ENCODE measurements around the gene PTGER1. TPM values are rescaled to one million over a fixed set of nuclear protein-coding genes. Genes with fewer than 3 reads are reported as not detected.

Gene PTGER1
- total and polyA plus RNA-seq, 9 of the 15 experiments (the other 6 are each of a cell fraction or from before 2014, with no cell fraction given): 0.06 to 0.36 (median 0.31) TPM; not detected in 5

DNA sequence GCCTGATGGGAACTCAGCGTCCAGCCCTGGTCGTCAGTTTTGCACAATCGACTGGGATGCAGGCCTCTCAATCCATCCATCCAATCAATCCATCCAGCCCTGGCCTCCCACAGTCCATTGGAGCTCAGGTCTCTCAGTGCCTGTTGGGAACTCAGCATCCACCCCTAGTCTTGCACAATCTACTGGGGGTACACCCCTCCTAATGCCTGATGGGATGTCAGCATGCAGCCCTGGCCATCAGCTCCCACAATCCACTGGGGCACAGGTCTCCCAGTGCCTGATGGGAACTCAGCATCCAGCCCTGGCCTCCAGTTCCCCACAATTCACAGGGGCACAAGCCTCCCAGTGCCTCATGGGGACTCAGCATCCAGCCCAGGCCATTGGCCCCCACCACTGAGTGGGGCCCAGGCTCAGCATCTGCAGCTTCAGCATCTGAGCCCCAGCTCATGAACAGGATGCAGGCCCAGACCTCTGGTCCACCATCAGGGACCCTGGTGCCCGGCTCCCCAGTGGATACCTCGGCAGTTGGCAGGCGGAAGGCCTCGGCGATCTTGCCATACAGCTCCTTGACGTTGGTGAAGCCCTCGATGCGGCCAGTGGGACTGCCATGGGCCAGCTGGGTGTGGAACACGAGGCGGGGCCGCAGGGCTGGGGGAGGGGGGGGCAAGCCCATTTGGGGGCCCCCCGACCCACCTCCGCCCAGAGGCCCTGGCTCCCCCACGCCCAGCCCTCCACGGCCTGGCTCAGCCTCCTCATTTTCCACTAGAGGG, 7.2 kb upstream of the PTGER1 start:
- no peak overlapping the region for H3K27ac ChIP-seq (ENCODE audit: extremely low read depth, low read depth, low read length)
- H3K27me3 ChIP-seq (ENCODE audit: control insufficient read depth in 2 of 2, insufficient read depth in 2 of 2, low read length in 2 of 2): no peaks in the 10 kb centered on the region
- no TSS peak for BruUV-seq (replicated peaks)
- intact Hi-C loops (cut with micrococcal nuclease): loop anchor here (10.0 kb wide), 2 partner anchors 118 to 288 kb away; no protein-coding TSS in a partner anchor
- POLR2A ChIA-PET: interaction anchor here (0.6 to 1.0 kb wide), 3 partner anchors 64 to 761 kb away, joined by 3 read pairs; no protein-coding TSS in a partner anchor
- no peaks in the 10 kb centered on the region for H3K79me2 ChIP-seq (ENCODE audit: control insufficient read depth, insufficient read depth, low read length)
- no peak overlapping the region for H3K4me2 ChIP-seq (ENCODE audit: insufficient read depth, low read length)
- in situ Hi-C loops (cut with MboI): loop anchor here (10.0 kb wide), 1 partner anchor 608 kb away; the partner anchor contains the start of gene NANOS3
- FAIRE-seq (peak; percentile 54), ATAC-seq (peak; percentile 61), DNase-seq (ENCODE audit: extremely low read depth in 1 of 4, low spot score in 3 of 4) (peak in 1 of 4 experiments; percentile 40)
- peaks cover 19% of the 10 kb centered on the region; the same call in 2 of the 3 replicates for H3K36me3 ChIP-seq (ENCODE audit: control insufficient read depth, insufficient read depth, low read length)
- H4K20me1 ChIP-seq (replicated peaks; ENCODE audit: control insufficient read depth, insufficient read depth, low read length): no peaks in the 10 kb centered on the region
- H3K9me1 ChIP-seq (ENCODE audit: control insufficient read depth, insufficient read depth, low read length): no peaks in the 10 kb centered on the region
- H3K9me3 ChIP-seq (replicated peaks; ENCODE audit: control insufficient read depth, insufficient read depth, low read depth, low read length): no peaks in the 10 kb centered on the region
- 95% methylated on average over 9 of the region's 18 CpGs for WGBS (ENCODE audit: insufficient coverage, low coverage, missing lambda C conversion rate)
- no peak overlapping the region for H2AFZ ChIP-seq (ENCODE audit: low read depth, low read length)
- CTCF ChIA-PET (ENCODE audit: low intra/inter-chr PET ratio): no interaction called here
- H3K4me3 ChIP-seq: no peak overlapping the region
- H3K4me1 ChIP-seq (replicated peaks in 1 of 2; ENCODE audit: control insufficient read depth in 2 of 2, insufficient read depth in 2 of 2, low read length in 2 of 2): peaks cover 2 to 28% of the 10 kb centered on the region in 2 experiments; a peak in 3 of 5 replicates
- H3K9ac ChIP-seq (ENCODE audit: insufficient read depth in 1 of 2, low read depth in 2 of 2, low read length in 2 of 2): peak overlapping the region in 1 of 2 experiments; percentile 76; a peak in 2 of 4 replicates
- TF ChIP-seq, protein P1, sequence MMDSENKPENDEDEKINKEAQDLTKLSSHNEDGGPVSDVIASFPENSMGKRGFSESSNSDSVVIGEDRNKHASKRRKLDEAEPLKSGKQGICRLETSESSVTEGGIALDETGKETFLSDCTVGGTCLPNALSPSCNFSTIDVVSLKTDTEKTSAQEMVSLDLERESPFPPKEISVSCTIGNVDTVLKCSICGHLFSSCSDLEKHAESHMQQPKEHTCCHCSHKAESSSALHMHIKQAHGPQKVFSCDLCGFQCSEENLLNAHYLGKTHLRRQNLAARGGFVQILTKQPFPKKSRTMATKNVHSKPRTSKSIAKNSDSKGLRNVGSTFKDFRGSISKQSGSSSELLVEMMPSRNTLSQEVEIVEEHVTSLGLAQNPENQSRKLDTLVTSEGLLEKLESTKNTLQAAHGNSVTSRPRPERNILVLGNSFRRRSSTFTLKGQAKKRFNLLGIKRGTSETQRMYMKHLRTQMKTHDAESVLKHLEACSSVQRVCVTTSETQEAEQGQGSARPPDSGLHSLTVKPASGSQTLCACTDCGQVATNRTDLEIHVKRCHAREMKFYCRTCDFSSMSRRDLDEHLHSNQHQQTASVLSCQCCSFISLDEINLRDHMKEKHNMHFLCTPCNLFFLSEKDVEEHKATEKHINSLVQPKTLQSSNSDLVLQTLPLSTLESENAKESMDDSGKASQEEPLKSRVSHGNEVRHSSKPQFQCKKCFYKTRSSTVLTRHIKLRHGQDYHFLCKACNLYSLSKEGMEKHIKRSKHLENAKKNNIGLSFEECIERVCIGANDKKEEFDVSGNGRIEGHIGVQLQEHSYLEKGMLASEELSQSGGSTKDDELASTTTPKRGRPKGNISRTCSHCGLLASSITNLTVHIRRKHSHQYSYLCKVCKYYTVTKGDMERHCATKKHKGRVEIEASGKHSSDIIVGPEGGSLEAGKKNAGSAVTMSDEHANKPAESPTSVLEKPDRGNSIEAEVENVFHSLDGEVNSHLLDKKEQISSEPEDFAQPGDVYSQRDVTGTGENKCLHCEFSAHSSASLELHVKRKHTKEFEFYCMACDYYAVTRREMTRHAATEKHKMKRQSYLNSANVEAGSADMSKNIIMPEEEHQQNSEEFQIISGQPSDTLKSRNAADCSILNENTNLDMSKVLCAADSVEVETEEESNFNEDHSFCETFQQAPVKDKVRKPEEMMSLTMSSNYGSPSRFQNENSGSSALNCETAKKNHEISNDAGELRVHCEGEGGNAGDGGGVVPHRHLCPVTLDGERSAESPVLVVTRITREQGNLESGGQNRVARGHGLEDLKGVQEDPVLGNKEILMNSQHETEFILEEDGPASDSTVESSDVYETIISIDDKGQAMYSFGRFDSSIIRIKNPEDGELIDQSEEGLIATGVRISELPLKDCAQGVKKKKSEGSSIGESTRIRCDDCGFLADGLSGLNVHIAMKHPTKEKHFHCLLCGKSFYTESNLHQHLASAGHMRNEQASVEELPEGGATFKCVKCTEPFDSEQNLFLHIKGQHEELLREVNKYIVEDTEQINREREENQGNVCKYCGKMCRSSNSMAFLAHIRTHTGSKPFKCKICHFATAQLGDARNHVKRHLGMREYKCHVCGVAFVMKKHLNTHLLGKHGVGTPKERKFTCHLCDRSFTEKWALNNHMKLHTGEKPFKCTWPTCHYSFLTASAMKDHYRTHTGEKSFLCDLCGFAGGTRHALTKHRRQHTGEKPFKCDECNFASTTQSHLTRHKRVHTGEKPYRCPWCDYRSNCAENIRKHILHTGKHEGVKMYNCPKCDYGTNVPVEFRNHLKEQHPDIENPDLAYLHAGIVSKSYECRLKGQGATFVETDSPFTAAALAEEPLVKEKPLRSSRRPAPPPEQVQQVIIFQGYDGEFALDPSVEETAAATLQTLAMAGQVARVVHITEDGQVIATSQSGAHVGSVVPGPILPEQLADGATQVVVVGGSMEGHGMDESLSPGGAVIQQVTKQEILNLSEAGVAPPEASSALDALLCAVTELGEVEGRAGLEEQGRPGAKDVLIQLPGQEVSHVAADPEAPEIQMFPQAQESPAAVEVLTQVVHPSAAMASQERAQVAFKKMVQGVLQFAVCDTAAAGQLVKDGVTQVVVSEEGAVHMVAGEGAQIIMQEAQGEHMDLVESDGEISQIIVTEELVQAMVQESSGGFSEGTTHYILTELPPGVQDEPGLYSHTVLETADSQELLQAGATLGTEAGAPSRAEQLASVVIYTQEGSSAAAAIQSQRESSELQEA (IDR thresholded peaks at IDR 0.05; ENCODE audit: low read depth): no peak
- TF ChIP-seq CEBPB (tag; IDR thresholded peaks at IDR 0.05) (peak; percentile 70), POLR2H (tag; IDR thresholded peaks at IDR 0.05; ENCODE audit: low read depth) (no peak), ZNF143 (CRISPR knock-in tag; IDR thresholded peaks at IDR 0.05) (0 out of 2 replicates have a peak, but pooled peaks have one; percentile 57), EZH2 (IDR thresholded peaks at IDR 0.05; ENCODE audit: borderline replicate concordance, low read depth, low read length) (no peak)
- TF ChIP-seq, protein P2, sequence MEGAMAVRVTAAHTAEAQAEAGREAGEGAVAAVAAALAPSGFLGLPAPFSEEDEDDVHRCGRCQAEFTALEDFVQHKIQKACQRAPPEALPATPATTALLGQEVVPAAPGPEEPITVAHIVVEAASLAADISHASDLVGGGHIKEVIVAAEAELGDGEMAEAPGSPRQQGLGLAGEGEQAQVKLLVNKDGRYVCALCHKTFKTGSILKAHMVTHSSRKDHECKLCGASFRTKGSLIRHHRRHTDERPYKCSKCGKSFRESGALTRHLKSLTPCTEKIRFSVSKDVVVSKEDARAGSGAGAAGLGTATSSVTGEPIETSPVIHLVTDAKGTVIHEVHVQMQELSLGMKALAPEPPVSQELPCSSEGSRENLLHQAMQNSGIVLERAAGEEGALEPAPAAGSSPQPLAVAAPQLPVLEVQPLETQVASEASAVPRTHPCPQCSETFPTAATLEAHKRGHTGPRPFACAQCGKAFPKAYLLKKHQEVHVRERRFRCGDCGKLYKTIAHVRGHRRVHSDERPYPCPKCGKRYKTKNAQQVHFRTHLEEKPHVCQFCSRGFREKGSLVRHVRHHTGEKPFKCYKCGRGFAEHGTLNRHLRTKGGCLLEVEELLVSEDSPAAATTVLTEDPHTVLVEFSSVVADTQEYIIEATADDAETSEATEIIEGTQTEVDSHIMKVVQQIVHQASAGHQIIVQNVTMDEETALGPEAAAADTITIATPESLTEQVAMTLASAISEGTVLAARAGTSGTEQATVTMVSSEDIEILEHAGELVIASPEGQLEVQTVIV (CRISPR knock-in tag; IDR thresholded peaks at IDR 0.05; ENCODE audit: borderline replicate concordance): no peak
